ENCODE data around the gene MMP25.

The MMP25 gene

DNA sequence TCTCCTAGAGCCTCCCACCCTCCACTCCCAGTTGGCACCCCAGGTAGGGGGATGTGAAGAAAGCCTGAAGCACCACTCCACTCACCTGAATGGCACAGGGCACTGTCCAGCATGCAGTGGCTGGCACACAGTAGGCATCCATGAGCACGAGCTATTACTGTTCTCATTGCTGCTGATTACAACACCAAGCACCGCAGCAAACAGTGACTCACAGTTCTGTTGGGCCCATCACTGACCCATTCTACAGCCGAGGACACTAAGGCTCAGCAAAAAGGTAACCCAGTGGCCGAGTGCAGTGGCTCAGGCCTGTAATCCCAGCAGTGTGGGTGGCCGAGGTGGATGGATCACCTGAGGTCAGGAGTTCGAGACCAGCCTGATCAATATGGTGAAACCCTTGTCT is 50.0 kb downstream of the MMP25 start:
- DNase-seq = no peak

DNA sequence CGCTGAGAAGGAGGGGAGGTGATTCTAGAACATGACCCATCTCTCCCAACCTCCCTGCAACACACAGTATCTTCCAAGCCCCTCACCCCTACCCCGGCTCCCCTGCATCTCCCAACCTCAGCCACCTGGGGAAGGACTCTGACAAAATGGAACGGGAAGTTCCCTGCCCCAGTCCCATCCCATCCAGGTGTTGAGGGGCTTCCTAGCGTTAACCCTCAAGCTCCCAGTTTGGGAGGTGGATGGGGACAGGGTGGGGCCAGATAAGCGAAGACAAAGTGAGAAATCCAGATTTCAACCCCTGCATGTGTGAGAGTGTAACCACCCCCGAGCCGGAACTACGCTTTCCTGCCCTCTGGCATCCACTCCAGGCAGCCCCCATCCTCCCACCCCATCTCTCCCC is 50.9 kb downstream of the MMP25 start:
- DNase-seq = no peak

DNA sequence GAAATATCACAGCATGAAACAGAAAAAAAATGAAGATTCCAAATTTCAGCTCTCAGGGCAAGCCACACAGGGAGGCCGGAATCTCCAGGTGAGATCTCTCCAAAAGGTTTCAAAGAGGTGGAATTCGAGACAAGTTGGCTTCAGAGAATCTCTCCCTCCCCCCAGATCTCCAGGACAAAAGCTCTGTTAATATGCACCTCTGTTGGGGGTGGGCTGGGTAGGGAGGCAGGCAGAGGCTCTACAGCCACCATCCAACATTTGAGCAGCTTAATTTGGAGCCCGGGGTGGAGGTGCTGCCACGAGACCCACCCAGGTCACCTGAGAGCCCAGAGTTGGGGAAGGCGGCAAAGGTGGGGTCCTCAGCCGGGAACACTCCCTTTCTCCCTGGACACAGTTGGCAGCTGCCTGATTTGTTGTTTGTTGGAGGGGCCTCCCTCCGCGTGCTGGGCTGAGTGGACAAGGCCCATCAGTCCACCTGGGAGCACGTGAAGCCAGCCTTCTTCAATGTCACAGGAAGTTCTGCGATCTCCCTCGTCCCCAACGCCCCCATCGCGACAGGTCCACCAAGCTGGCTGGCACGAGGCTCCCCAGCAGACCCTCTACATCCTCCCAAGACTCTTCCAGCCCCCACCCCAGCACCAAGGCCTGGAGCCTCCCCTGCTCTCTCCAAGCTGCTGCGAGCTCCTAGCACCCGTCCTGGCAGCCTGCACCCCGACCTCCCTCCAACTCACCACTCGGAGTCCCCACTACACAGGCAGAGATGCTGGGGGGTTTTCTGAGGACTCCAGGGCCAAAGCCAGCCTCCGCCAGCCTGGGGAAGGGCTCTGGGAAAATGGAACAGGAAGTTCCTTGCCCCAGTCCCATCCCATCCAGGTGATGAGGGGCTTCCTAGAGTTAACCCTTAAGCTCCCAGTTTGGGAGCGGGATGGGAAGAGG is 52.4 kb downstream of the MMP25 start, which contains the start of gene ZSCAN10:
Gene ZSCAN10, minus strand, starts transcription at position 836 of the 936 bp plus-strand sequence. CDS start 6,357 bp downstream, outside the sequence.
- DNase-seq = no peak

DNA sequence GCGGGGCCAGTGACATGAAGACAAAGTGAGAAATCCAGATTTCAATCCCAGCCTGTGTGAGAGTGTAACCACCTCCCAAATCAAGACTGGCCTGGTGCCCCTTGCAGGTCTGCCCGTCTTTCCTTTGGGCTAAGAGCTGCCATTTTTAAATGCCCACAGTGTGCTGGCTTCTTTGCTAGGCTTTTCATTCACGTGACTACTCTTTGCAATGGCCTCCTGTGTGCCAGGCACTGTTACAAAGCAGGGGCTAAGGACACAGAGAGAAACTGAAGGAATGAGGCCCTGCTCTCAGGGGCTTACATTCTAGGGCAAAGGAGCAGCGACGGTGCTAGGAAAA is 53.0 kb downstream of the MMP25 start:
- no peak for DNase-seq

DNA sequence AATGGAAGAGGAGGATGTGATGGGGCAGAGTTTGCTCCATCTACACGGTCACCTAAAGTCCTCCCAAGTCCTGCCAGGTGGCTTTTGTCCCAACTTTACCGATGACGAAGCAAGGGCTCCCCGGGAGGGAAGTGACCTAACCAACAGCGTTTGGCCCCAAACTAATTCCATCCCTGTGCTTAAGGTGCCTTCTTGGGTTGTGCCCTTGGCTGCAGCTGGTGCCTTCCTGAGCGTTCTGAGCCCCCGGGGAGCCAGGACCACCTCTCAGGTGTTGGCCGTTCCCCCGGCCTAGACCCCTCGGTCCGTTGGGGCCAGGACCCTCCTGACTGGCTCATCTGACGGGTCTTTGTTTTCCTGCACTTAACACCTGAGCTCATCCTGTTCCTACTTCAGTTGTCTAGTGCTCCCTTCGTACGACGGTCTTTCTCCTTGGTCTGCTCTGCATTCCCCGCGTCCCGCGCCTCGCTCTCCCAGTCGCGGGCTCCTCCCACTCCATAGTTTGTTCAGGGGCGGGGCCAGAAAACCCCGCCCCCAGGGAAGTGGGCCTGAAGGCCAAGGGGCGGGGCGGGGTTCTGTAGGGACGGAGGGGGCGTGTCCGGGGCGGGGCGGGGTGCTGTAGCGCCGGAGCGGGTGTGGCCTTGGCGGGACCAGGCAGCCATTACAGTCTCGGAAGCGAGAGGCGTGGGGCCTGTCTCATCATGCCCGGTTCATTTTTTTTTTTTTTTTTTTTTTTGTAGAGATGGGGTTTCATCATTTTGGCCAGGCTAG is 53.6 kb downstream of the MMP25 start:
- peak; percentile 64 to 87 (median 79) for DNase-seq

DNA sequence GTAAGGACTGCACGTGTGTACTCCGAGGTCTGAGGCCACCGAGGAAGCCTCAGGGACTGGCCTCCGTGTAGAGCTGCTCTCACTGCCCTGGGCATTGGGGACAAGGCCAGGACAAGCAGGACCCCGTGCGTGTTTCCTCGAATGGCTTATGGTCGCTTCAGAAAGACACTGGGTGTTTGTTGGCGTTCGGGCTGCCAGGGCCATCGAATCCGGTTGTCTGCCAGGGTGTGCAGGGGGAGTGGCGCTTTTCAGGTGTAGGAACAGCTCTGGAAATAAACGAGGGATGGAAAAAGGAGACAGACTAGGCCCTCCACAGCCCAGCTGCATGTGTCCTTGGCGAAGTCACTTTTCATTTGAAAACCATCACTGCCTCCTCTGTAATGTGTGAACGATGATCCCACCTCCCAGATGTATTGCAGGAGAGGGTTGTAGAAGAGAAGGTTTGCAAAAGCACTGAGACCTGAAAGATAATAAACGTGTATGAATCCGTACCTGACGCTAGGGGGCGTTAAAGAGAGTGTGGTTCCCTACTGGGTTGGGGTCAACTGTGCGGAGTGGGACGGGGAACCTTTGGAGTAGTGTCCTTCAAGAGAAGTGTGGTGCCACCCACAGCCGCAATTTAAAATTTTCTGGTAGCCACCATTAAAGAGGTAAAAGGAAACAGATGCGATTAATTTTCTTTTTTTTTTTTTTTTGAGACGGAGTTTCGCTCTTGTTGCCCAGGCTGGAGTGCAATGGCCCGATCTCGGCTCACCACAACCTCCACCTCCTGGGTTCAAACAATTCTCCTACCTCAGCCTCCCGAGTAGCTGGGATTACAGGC is 54.9 kb downstream of the MMP25 start:
- DNase-seq = peak in 2 of 4 experiments; percentile 5 to 19

DNA sequence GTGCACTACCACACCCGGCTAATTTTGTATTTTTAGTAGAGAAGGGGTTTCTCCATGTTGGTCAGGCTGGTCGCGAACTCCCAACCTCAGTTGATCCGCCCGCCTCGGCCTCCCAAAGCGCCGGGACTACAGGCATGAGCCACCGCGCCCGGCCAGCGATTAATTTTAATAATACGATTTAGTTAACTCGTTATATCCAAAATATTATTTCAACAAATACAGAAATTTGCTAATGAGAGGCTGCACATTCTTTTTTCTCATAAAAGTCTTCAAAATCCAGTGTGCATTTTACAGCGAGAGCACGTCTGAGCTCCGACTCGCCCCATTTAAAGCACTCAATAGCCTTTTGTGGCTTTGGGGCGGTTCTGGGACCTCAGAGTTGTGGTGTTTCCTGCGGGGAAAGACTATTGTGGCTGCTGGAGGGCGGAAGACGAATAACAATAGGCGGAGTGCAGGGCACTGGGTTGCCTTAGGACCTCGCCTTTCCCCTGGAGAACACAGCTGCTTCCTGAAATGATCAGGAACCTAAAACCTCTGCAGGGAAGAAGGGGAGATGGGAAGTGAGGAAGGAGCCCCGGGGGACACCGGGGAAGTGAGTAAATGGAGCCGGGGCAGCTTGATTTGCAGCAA is 55.6 kb downstream of the MMP25 start:
- peak in 1 of 4 experiments; percentile 22 for DNase-seq

DNA sequence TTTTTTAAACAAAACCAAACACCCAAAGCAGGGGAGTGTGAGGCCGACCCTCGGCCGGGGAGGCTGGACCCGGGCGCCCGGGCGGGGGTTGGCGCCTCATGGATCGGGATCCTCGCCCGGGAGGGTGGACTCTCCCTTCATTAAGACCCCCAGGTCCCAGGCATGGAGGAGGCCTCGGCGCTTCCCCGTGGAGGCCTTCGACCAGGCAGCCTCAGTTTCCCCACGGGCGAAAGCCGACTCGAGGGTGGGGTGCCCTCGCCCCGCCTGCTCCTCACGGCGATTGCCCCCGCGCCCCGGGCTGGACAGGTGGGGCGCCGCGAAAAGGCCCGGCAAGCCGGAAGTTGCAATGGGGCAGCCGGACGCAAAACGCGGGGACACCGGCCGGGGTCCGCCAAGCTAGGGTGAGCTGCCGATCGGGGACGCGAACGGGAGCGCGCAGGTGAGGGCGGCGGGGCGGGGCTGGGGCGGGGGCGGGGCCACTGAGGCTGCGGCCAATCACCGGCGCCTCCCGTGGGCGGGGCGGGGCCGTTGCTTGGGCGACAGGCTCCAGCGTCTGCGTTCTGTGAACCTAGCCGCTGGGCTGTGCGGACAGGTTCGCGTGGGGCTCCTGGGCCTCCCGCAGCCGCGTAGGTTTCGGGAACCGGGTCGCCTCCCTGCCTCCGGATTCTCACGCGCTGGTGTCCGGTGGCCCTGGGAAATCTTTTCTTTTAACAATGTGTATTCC is 60.0 kb downstream of the MMP25 start:
- DNase-seq = peak; percentile 66 to 94 (median 86)

Measured in activated naive CD4-positive, alpha-beta T cell (primary cell).